AG09319 (cell line): ENCODE measurements around the gene AUTS2.

Experiments
- DNase-seq: peaks from one replicate; pipeline ENCODE4 v3.0.0-alpha.2; 2010; ENCODE audit warnings: low read depth; ENCODE audit errors: extremely low read depth
- CTCF ChIP-seq: IDR thresholded peaks from 2 replicates; pipeline ENCODE4 v1.5.1; 2011; ENCODE audit warnings: low read depth, mild to moderate bottlenecking, inconsistent platforms, low read length, moderate library complexity

AUTS2 gene

GRCh38 chr7:69635555-69636185, 37.4 kb downstream of the AUTS2 start:
- no peak for DNase-seq
- TF ChIP-seq CTCF, result no peak

GRCh38 chr7:69638674-69639073, 40.4 kb downstream of the AUTS2 start:
- TF ChIP-seq CTCF, result no peak
- no peak for DNase-seq

GRCh38 chr7:69640216-69640615, 41.9 kb downstream of the AUTS2 start:
- no peak for TF ChIP-seq CTCF
- no peak for DNase-seq

DNA sequence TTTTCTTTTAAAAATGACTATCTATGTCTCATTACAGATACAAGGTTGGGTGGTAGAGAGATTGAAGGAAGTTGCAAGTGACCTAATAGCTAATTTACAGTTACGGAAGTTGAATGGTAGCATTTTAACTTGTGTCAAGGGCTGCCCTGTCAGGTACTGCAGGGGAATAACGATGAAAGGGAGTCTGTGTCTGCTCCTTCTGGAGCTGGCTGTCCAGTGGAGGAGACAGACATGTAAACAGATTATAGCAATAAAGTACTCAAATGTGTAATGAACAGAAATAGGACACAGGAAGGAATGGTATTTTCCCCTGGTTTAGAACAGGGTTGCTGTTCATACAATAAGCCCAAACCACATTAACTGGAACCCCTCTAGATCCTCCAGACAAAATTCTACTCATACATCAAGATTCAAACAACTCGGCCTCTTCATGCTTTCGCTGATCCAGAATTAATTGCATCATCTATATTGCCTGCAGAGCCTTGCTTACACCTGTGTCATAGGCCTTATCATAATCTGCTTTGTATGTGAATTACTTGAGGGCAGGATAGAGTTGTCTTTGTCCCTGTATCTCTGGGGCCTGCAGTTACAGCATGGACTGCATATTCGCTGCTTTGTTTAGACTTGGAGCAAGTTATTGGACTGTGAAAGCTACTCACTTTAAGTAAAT, 42.8 kb downstream of the AUTS2 start:
- no peak for TF ChIP-seq CTCF
- DNase-seq, result no peak

GRCh38 chr7:69643265-69643664, 45.0 kb downstream of the AUTS2 start:
- no peak for TF ChIP-seq CTCF
- DNase-seq, result no peak

DNA sequence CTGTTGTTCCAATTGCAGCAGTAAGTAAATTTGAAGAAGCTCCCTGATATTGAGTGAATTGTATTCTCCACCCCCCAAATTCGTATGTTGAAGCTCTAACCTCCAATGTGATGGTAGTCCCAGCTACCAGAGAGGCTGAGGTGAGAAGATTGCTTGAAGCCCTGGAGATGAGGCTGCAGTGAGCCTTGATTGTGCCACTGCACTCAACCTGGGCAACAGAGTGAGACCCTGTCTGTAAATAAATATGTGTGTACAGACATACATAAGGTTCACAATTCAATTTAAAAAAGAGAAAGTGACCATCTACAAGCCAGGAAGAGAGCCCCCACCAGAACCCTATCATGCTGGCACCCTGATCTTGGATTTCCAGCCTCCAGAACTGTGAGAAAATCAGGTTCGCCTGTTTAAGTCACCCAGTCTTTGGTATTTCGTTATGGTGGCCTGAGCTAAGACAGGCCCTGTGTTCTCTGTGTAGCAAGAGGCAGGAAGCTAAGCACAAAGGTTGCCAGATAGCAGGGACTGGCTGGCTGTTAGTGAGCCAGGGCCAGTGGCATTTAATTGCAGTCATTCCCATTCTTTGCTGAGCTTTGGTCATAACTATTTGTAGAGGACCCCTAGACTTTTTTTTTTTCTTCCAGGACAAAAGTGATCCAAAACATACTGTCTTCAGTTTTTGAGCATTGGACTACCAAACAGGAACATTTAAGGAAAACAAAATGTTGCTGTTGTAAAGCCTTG, 45.6 kb downstream of the AUTS2 start:
- DNase-seq, result no peak
- TF ChIP-seq CTCF, result no peak

DNA sequence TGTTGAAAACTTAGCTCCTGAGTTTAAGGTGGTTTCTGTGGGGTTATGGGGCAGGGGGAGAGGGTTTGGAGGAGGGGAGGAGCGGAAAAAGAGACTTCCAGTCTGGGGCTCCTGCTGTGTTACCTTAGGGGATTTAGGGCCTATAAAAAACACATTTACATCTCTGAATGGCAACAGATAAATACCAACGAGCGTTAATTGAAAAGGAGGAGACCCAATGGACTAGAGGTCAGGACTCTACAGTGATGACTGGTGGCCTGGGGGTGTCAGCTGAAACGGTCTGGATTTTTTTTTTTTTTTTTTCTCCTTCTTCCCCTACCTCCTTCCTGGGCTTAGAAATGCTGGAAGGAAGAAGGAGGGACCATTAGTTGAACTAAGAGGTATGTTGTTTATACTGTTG, 47.4 kb downstream of the AUTS2 start:
- TF ChIP-seq CTCF, result no peak
- no peak for DNase-seq
